NB4 (cell line): Measurements from ENCODE around the gene CADM2.
"Not testable (repeated sequence)": the region's sequence is repeated elsewhere in the genome, so short reads cannot be mapped to it uniquely, and the experiment has no call there.

Experiments
- POLR2A ChIP-seq: IDR thresholded peaks from 2 replicates; pipeline ENCODE4 v1.6.1; 2011; ENCODE audit warnings: mild to moderate bottlenecking; ENCODE audit not compliant: insufficient read length; ENCODE audit errors: extremely low read depth
- TF ChIP-seq, protein P1 (sequence below): IDR thresholded peaks from one replicate; pipeline ENCODE4 v1.5.1; 2012; ENCODE audit warnings: low read depth, low read length

DNA sequence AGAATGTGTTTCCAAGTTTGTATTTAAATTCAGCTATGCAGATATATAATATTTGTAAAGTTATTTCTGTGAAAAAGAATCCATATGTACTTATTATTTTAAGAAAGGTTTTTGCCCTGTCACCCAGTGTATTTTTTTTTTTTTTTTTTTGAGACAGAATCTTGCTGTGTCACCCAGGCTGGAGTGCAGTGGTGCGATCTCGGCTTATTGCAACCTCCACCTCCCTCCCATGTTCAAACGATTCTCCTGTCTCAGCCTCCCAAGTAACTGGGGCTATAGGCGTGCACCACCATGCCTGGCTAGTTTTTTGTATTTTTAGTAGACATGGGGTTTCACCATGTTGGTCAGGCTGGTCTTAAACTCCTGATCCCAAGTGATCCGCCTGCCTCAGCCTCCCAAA is 548.3 kb downstream of the CADM2 start:
- TF ChIP-seq, protein P1, sequence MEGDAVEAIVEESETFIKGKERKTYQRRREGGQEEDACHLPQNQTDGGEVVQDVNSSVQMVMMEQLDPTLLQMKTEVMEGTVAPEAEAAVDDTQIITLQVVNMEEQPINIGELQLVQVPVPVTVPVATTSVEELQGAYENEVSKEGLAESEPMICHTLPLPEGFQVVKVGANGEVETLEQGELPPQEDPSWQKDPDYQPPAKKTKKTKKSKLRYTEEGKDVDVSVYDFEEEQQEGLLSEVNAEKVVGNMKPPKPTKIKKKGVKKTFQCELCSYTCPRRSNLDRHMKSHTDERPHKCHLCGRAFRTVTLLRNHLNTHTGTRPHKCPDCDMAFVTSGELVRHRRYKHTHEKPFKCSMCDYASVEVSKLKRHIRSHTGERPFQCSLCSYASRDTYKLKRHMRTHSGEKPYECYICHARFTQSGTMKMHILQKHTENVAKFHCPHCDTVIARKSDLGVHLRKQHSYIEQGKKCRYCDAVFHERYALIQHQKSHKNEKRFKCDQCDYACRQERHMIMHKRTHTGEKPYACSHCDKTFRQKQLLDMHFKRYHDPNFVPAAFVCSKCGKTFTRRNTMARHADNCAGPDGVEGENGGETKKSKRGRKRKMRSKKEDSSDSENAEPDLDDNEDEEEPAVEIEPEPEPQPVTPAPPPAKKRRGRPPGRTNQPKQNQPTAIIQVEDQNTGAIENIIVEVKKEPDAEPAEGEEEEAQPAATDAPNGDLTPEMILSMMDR = not testable (repeated sequence)
- TF ChIP-seq POLR2A = not testable (repeated sequence)
